Measurements from ENCODE around the gene UBE2C.
"Not testable (repeated sequence)": the region's sequence is repeated elsewhere in the genome, so short reads cannot be mapped to it uniquely, and the experiment has no call there.

Gene UBE2C

DNA sequence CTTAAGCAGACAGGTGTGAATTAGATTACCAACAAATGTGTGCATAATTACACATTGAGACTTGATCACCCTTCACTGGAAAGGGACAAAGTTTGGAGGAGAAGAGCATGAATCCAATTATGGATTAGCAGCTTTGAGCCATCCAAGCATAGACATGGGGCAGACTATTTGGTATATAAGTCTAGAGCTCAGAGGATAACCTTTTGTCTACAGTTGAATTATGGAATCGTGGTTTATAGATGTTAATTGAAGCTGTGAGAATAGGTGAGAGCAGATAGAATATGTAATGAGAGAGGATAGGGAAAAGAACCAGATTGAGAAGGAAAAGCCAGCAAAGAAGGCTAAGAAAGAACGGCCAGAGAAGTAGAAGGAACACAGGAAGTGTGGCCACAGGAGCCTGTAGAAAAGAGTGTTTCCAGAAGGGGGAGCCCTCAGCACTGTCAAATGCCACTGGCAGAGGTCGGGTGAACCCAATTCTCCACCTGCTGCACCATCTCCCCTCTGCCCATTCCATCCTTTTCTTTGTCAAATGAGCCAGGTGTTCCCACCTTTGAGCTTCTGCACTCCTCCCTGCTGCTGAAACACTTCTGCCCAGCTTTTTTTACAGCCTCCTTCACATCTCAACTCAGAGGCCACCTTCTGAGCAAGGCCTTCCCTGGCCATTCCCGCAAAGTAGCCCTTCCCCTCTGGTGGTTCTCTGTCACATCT is 13.4 kb upstream of the UBE2C start:
- peak; percentile 59 for DNase-seq

DNA sequence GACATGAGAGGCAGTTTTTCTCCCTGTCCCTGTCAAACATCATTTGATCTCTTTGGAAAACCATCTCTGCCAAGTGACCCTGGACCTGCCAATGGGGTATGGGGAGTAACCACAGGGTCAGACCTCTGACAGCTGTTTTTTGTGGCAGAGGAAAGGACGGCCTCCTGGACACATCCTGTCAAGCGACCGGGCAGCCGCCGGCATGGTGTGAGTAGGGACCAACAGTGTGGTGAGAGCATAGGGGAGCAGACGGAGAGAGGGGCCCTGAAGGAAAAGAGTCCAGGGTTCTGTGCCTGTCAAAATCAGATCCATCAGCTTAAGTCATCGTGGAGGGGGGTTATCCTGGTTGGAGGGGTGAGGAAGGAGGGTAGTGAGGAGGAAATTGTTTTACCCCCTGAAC is 10.6 kb upstream of the UBE2C start:
- DNase-seq: no peak

DNA sequence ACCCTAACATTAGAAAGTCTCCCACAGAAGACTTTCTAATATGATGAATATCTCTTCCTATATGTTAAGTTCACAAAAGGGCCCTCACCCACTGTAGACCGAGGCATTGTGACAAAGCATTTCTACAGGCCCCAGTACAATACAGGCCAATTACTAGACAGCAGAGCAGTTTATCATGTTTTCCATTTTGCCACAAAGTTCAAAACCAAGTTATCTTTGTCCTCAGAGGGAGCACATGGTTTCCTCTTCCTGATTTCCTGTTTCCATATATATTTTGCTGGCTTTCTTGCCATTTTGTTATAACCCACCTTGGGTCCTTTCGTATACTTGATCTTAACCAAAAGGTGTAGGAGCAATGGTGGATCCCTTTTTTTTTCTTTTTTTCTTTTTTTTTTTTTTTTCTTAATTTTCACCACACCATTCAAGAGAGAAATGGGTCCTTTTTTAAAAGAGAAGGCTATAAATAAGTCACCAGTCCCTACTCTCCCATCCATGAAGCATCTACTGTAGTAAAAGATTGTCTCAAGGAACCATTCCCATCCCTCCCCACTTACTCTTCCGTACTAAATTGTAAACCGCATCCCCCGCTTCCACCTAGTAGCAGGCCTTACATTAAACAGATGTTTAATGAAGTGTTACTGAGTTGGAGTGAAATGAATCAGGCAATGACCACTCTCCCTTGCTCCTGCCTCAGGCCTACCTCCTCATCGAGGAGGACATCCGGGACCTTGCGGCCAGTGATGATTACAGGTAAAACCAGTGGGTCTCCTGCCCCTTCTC is 2.1 kb upstream of the UBE2C start:
- DNase-seq: no peak

DNA sequence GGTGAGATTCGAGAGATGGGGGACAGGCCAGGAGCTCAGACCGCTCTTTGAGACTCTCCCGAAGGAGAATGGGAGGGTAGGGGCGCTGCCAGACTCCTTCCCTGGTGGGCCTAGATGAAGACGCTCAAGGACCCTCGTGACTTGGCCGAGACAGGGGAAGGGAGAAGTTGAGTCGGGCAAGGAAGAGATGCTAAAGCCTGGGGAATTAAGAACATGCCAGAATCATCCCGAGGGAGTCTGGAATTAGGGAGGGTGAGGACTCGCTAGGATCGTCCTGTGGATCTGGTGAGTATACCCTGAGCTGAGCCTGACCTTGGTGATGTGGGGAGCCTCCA is 529 bp downstream of the UBE2C start:
- DNase-seq: no peak

DNA sequence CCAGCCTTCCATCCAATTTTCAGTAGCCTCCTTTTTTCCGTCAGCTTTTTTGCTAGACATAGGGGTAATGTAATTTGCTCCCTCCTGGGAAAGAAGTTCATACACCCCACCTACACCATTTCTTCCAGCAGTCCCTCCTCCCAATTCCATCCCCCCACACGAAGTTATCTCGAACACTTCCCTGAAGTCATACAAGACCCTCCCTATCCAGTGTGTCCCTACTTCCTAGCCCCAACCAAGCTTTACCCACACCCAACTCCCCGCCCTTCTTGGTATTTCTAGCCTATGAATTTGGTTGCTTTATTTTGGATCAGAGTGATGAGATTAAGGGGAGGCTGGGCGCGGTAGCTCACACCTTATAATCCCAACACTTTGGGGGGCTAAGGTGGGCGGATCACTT is 1.0 kb downstream of the UBE2C start:
- DNase-seq: no peak

DNA sequence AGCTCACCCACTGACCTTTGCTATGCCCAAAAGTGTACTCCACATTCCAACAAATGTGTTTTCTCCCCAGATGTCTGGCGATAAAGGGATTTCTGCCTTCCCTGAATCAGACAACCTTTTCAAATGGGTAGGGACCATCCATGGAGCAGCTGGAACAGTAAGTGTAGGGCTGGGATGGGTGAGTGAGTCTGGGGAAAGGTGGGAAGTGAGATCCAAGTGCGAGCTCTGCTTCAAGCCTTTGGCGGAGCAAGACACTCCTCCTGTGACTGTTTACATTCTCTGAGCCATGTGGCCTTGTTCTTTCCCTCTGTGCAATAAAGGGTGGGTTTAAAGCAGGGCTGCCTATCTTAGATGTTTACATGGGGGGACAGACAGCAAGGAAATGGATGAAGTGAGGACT is 1.9 kb downstream of the UBE2C start:
- DNase-seq: no peak

DNA sequence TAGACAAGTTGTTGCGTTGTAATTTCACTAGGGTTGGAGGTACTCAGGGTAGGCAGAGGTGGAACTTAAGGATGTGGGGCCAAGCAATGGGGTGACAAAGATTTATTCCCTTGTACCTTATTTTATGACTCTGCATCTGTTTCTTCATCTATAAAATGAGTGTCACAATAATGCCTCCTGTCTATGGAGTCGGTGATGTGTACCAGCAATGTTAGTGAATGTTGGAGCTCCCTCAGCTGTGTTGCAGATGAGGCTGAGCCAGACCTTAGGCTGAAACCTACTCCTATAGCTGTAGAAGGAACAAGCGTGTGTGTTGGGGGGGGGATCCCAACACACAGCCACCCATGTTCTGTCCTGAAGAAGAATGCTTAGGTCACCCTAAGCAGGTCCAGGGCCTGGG is 4.5 kb downstream of the UBE2C start:
- DNase-seq: no peak

DNA sequence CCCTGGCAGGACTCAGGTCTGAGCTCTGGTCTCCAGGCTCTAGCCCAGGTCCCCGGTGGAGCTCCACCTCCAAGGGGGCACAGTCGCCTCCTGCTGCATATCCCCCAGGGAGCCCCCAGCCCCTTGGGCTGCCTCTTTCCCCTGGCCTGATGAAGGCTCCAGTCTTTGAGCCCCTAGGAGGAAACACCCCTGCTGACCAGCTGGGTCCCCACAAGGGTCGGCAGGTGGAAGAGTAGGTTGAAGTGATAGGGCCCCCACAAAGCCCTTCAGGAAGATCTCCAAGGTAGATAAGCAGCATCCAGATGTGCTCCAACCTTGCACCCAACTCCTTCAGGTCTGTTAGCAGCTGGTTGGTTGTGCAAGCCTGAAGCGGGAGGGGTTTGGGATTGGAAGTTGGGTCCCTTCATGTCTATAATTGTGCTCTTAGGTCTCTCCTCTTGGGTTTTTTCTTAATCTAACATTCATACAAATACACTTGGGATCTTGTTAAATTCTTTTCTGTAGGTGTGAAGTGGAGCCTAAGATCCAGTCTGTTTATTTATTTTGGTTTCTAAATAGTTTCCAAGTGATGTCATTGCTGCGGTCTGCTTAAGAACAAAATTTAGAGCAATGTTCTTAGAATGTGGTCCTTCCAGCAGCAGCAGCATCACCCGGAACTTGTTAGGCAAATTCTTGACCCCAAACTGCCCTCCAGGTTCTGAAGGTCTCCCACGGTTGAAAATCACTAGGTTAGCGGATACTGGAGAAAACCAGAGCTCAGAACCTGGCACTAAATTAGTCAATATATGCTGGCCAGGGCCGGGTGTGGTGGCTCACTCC is 5.1 kb downstream of the UBE2C start:
- no peak for DNase-seq

DNA sequence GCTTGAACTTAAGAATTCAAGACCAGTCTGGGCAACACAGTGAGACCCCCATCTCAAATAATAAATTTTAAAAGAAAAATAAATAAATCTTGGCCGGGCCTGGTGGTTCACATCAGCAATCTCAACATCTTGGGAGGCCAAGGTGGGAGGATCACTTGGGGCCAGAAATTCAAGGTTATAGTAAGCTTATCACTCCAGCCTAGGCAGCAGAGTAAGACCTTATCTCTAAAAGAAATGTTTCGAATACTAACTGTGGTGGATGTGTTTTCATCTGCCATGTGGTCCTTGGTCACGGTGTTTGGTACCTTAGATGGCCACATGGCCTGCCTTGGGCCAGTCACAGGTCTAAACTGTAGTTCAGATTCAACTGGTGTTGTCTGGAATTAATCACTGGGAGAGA is 5.8 kb downstream of the UBE2C start:
- DNase-seq: no peak

DNA sequence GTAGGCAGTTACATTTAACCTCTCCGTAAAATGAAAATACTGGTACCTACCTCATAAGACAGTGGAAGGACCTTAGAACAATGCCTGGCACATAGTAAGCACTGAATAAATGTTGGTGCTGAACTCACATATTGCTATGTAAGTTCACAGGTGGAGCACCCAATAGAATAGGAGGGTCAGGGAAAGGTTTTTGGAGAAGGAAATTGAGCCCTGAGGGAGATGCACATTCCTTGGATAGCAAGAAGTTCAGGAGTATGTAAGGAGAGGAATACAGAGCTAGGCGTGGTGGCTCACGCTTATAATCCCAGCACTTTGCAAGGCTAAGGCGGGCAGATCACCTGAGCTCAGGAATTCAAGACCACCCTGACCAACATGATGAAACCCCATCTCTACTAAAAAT is 7.0 kb downstream of the UBE2C start:
- DNase-seq: no peak

DNA sequence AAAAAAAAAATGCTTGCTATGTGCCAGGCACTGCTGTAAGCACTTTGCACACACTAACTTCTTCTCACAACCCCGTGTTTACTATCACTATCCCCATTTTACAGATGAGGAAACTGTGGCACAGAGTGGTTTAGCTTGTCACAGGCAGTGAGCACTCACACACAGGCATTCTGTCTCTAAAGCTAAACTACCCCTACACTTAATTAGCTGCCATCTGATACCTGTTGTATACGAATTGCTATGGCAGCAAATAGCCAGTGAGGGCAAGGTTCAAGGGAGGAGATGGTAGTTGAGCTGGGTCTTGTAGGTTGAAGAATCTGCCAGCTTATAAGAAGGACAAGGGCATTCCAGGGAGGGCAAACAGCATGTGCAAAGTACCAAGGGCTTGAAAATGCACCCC is 9.5 kb downstream of the UBE2C start:
- no peak for DNase-seq

DNA sequence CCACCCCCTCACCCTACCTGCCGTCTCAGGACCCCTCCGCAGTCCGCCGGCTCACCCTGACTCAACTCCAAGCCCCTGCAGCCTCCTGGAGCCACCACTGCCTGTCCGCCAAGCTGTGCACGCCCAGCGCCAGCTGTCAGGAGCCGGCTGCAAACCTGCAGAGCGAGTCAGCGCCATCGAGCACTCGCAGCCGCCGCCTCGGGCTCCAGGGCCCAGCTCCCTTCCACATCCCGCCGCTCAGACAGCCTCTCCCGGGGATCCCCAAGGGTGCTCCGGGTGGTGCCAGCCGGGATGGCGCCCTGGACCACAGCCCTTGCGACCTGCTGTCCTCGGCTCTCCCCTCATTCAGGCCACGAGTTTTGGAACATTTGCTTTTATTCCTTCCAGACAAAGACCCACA is 10.4 kb downstream of the UBE2C start:
- DNase-seq: no peak

DNA sequence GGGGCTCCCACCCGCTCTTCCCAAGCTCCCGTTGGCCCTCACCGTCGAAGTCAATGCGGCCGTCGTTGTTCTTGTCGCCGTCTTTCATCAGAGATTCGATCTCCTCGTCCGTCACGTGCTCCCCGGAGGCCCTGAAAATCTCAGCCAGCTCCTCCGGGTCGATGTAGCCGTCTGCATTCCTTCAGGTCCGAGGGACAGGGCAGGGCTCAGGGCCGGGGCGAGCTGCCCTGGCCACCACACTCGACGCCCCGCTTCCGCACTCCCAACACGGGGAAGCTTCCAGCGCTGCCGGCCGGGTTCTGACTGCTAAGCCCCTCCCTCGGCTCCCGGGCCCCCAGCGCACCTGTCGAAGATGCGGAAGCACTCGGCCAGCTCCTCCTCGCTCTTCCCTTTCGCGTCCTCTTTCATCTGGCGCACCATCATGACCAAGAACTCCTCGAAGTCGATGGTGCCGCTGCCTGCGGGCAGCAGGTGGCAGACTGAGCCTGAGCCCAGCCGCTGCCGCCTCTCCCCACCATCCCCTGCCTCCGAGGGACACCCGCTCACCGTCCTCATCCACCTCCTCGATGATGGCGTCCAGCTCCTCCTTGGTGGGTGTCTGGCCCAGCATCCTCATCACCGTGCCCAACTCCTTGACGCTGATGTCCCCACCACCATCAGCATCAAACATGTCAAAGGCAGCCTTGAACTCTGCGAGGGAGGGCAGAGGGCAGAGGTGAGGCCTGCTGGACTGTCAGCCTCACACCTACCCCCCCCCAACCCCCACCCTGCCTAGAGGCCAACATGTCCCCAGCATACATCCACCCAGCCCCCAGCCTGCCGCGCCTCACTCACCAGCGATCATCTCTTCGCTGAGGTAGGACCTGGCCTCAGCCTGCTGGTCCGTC is 11.7 kb downstream of the UBE2C start:
- DNase-seq: peak; percentile 31

DNA sequence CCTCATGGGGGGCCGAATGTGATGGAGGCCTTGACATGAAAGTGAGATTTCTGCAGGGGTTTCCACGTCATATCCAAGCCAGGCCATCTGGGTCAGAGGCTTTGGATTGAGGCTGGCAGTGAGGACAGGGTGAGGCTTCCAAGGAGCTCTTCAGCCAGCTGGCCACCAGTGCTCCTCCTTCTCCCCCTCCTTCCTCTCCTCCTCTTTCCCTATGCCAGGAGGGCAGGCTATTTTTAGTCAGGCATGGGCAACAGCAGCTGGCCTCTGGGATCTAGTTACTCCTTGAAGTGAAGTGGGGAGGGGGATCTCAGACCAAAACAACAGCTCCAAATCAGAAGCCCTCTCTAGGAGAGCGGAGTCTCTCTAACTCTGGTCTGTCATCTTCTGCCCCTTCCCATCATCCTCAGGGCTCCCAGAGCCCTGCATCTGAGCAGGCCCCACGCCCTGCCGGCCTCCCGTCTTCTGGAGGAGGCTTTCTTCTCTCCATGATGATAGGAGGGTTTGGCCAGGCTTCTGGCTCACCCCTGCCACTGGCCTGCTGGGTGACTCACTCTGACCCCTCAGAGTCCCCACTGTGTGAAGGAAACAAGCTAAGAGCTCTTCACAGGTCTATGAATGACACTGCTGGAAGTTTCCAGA is 14.1 kb downstream of the UBE2C start:
- no peak for DNase-seq

DNA sequence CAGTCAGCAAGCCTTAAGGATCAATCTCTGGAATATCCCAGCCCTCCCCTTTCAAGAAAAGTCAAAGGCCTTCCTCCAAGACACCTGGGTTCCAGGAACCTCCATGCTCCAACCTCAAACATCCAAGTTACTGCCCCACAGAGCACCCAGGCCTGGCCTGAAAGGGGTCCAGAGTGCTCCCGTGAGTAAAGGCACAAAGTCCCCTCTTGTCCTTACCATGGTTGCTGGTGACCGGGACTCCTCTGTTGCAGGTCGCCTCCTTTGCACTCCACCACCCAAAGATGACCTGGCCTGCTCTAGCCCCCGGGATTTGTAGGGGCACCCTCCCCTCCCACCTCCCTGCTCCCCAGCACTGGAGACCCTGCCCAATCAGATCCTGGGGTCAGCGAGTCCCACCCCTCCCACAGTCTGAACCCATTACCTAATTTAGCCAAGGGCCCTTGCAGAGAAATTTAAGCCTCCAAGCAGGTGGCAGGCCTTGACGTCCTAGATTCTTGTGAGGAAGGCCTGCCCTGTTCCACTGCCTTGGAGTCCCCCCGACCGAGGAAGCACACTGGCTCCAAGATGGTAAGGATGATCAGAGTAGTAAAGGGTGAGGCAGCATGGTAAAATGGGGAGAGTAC is 14.7 kb downstream of the UBE2C start, which contains the start of gene TNNC2:
TSS of gene TNNC2 (minus strand) at position 283 of the 623 bp plus-strand sequence. CDS start at position 219, 64 bp downstream.
- DNase-seq: no peak

DNA sequence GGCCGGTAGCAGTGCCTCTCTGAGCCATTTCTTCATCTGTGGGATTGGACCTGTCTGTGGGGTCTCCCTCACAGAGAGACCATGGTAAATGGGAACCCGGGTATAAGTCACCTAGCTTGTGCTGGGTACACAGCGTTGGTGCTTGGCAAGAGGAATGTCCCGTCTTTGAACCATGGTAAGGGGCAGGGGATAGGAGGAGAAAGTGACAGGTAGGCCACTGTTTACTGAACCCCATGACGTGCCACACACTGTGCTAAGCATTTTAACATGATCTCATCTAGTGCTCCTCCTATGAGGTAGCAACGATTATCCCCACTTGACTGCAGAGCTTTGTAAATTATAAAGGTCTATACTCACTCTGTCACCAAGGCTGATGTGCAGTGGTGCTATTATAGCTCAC is 15.3 kb downstream of the UBE2C start:
- no peak for DNase-seq

DNA sequence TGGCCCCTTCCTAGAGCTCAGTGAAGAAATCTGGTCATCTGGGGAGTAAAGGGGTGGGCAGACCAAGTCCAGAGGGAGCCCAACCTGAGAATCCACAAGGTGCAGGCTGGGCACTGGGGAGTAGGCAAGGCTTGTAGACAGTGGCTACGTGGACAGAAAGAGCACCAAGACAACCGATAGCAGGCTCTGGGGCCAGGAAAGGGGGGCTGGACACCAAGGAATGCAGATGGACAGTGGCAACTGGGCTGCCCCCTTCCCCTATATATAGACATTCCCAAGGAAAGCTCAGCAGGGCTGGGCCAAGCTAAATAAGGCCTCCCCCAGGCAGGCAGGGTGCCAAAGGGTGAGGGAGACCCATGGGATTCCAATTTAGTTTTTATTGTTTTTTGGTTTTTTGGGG is 16.1 kb downstream of the UBE2C start:
- DNase-seq: no peak

DNA sequence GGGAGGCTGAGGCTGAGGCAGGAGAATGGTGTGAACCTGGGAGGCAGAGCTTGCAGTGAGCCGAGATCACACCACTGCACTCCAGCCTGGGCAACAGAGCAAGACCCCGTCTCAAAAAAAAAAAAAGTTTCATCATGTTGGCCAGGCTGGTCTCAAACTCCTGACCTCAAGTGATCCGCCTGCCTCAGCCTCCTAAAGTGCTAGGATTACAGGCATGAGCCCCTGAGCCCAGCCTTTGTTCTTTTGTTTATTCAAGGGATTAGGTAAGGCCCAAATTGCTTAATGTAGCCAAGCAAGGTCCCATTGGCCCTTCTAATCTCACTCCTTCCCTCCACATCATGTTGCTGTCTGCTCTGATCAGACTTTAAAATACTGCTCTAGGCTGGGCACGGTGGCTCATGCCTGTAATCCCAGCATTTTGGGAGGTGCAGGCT is 17.2 kb downstream of the UBE2C start:
- not testable (repeated sequence) for DNase-seq

DNA sequence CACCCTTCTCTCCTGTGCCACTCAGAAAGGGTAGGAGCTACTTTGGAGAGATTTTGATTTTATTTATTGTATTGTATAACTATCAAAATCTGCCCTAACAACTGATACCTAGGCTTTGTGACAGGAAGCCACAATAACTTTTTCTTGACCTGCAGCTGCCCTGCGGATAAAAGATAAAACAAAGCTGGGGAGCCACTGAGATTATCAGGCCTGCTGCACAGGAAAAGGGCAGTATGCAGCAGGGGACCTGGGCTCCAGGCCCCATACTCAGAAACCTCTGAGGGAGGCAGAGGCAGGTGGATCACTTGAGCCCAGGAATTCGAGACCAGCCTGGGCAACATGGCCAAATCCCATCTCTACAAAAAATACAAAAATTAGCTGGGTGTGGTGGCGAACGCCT is 20.2 kb downstream of the UBE2C start:
- no peak for DNase-seq

DNA sequence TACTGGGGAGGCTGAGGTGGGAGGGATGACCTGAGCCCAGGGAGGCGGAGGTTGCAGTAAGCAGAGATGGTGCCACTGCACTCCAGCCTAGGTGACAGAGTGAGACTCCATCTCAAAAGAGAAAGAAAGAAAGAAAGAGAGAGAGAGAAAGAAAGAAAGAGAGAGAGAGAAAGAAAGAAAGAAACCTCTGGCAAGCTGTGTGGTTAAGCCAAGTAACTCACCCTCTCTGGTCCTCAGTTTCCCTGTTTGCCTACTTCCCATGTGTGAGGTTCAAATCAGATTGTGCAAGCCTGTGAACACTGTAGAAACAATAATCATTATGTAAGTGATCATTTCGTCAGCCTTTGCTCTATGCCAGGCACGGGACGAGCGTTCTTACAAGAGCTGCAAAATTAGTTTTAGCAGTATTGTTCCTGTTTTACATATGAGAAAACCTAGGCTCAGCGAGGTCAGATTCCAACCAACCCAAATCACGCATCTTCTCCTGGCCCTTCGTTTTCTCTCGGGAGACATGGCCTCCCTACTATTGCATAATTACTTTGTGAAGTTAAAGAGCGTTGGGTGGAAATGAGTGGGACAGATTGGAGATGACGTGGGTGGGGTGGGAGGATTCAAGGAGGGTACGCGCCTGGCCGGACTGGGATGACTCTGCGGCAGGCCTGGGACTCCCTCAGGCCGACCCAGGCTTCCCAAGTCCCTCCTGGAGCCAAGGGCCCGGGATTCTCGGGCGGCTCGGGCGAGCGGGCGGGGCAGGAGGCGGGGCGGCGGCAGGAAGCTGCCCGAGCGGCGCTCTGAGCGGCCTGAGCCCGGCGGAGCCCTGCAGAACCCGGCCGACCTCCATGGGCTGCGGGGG is 20.8 kb downstream of the UBE2C start, which contains the start of gene SNX21:
TSS of gene SNX21 (plus strand) at position 770 of the 853 bp plus-strand sequence. CDS start 121 bp downstream, outside the sequence.
- DNase-seq: peak; percentile 94
